Kidney (tissue), 14 donors: ENCODE data around the gene SLC2A9. TPM values are rescaled to one million over a fixed set of nuclear protein-coding genes. Genes with fewer than 3 reads are reported as not detected.

Source experiments
- DNase-seq, 5 donors: peaks; one replicate each; pipeline ENCODE4 v3.0.0-alpha.2; 2013 to 2020
- FAIRE-seq: peaks from 2 replicates; lab custom pipeline; 2012; peaks lifted over from hg19 to GRCh38; lab: Jason Lieb, UNC
- H3K27ac ChIP-seq, 2 donors: one replicate each; pipeline ENCODE4 v1.7.0; 2013; ENCODE audit warnings: low read depth in 2 of 2, low read length in 2 of 2, inconsistent platforms in 1 of 2
- H3K27me3 ChIP-seq: one replicate; pipeline ENCODE4 v1.7.1; 2013; ENCODE audit warnings: low read length, inconsistent platforms; ENCODE audit not compliant: control insufficient read depth, insufficient read depth
- H3K36me3 ChIP-seq, 3 donors: one replicate each; pipeline versions ENCODE4 v1.7.0 to v1.7.1; 2013; ENCODE audit warnings: low read length in 3 of 3, control low read depth in 1 of 3, inconsistent platforms in 1 of 3; ENCODE audit not compliant: insufficient read depth in 3 of 3, control insufficient read depth in 2 of 3
- H3K4me1 ChIP-seq, 3 donors: one replicate each; pipeline versions ENCODE4 v1.7.0 to v1.7.1; 2013; ENCODE audit warnings: low read length in 3 of 3, inconsistent platforms in 1 of 3, low read depth in 1 of 3; ENCODE audit not compliant: control insufficient read depth in 2 of 3, insufficient read depth in 2 of 3
- H3K4me3 ChIP-seq, 3 donors: one replicate each; pipeline versions ENCODE4 v1.7.0 to v1.8.1; 2013; ENCODE audit warnings: low read length in 3 of 3, control low read depth in 1 of 3, inconsistent platforms in 1 of 3
- H3K9ac ChIP-seq, 3 donors: one replicate each; pipeline versions ENCODE4 v1.7.0 to v1.7.1; 2013; ENCODE audit warnings: low read length in 3 of 3, control low read depth in 1 of 3, inconsistent platforms in 1 of 3
- H3K9me3 ChIP-seq, 3 donors: one replicate each; pipeline versions ENCODE4 v1.7.0 to v1.7.1; 2013; ENCODE audit warnings: low read length in 3 of 3, control low read depth in 1 of 3, inconsistent platforms in 1 of 3; ENCODE audit not compliant: control insufficient read depth in 2 of 3, insufficient read depth in 1 of 3
- CTCF ChIP-seq: IDR thresholded peaks from 3 replicates; pipeline ENCODE4 v1.5.1; 2012; ENCODE audit warnings: mild to moderate bottlenecking, moderate library complexity, borderline replicate concordance; ENCODE audit not compliant: insufficient read depth; ENCODE audit errors: extremely low read depth
- intact Hi-C: fragments of 100-400 bp; cut with DNase I; formaldehyde crosslinking; loops from one replicate; pipeline ENCODE4 v1.11.1; 2022
- polyA plus RNA-seq: library from polyadenylated mRNA; stranded (reverse); fragments of 350-450 nt; fragmentation: Illumina TruSeq; extraction: RNeasy Lipid Tissue Mini Kit (QIAGEN cat#74804); gene quantifications from one replicate; pipeline ENCODE4 v1.2.3, GENCODE V29; 2014; ENCODE audit warnings: low read depth, low replicate concordance; ENCODE audit not compliant: insufficient read depth
- total RNA-seq: library from RNA; stranded (reverse); fragmentation: NEBNext Ultra II Directional; extraction: Animal tissue kit (Norgen Biotek cat#: 25700); gene quantifications from one replicate; pipeline ENCODE4 v1.2.1, GENCODE V29; 2021
- donor health status: control.
- donor health status: control.
- donor health status: control.
- donor health status: control.
- donor health status: control.
- donor health status: DM: yes; HTN: yes; CAD: no.
- donor health status: Normal renal cell carcinoma (clear cell type).

Gene SLC2A9
- total and polyA plus RNA-seq, 2 donors from 2014 or later = 41.5 to 47.6 TPM

- no peak overlapping the region for H3K9ac ChIP-seq
- no peak overlapping the region for H3K4me3 ChIP-seq
- H3K36me3 ChIP-seq = peaks cover 0 to 4% (median 0%) of the 10 kb centered on the region in 3 donors
- H3K4me1 ChIP-seq = peaks cover 0 to 3% (median 0%) of the 10 kb centered on the region in 3 donors
- H3K27ac ChIP-seq = no peak overlapping the region
- no peaks in the 10 kb centered on the region for H3K27me3 ChIP-seq
- intact Hi-C loops = no loop called here
- DNase-seq = no peak
- no peaks in the 10 kb centered on the region for H3K9me3 ChIP-seq
- no peak for TF ChIP-seq CTCF
- no peak for FAIRE-seq
Measured at GRCh38 chr4:9925750-9926439, 95.4 kb downstream of the SLC2A9 start.

- H3K4me1 ChIP-seq = no peaks in the 10 kb centered on the region
- no peak for FAIRE-seq
- H3K36me3 ChIP-seq = peaks cover 0 to 3% (median 0%) of the 10 kb centered on the region in 3 donors
- H3K4me3 ChIP-seq = no peak overlapping the region
- H3K27ac ChIP-seq = no peak overlapping the region
- intact Hi-C loops = no loop called here
- H3K27me3 ChIP-seq = no peaks in the 10 kb centered on the region
- H3K9me3 ChIP-seq = no peaks in the 10 kb centered on the region
- no peak for DNase-seq
- TF ChIP-seq CTCF = no peak
- no peak overlapping the region for H3K9ac ChIP-seq
Measured at GRCh38 chr4:9924750-9925149, 96.5 kb downstream of the SLC2A9 start.

- FAIRE-seq = no peak
- H3K9me3 ChIP-seq = no peaks in the 10 kb centered on the region
- H3K9ac ChIP-seq = no peak overlapping the region
- H3K36me3 ChIP-seq = peaks cover 0 to 9% (median 3%) of the 10 kb centered on the region in 3 donors
- intact Hi-C loops = no loop called here
- no peak overlapping the region for H3K27ac ChIP-seq
- no peaks in the 10 kb centered on the region for H3K4me1 ChIP-seq
- no peak for TF ChIP-seq CTCF
- no peak overlapping the region for H3K4me3 ChIP-seq
- no peaks in the 10 kb centered on the region for H3K27me3 ChIP-seq
- no peak for DNase-seq
Measured at GRCh38 chr4:9923195-9923812, 98.0 kb downstream of the SLC2A9 start.
